Sigmoid colon (tissue), 7 donors: Measurements from ENCODE around the gene GDPGP1. TPM values are rescaled to one million over a fixed set of nuclear protein-coding genes. Genes with fewer than 3 reads are reported as not detected.

Source experiments
- DNase-seq: peaks from one replicate; pipeline ENCODE4 v3.0.0-alpha.2; 2019
- H3K27ac ChIP-seq, 4 donors: fragments of 200-600 bp; sonication (generic); one replicate each; pipeline ENCODE4 v1.5.1; 2016 to 2019; ENCODE audit warnings: mild to moderate bottlenecking in 1 of 4
- H3K27me3 ChIP-seq, 3 donors: fragments of 200-600 bp; sonication (generic); one replicate each; pipeline ENCODE4 v1.5.1; 2019; ENCODE audit warnings: mild to moderate bottlenecking in 1 of 3
- H3K36me3 ChIP-seq, 4 donors: fragments of 200-600 bp; sonication (generic); one replicate each; pipeline ENCODE4 v1.5.1; 2016 to 2019
- H3K4me1 ChIP-seq, 4 donors: fragments of 200-600 bp; sonication (generic); one replicate each; pipeline ENCODE4 v1.5.1; 2017 to 2019
- H3K4me3 ChIP-seq, 4 donors: fragments of 200-600 bp; sonication (generic); one replicate each; pipeline ENCODE4 v1.5.1; 2017 to 2019; ENCODE audit warnings: mild to moderate bottlenecking in 2 of 4, moderate library complexity in 1 of 4
- H3K9me3 ChIP-seq, 4 donors: fragments of 200-600 bp in 3 of 4; sonication (generic) in 3 of 4; one replicate each; pipeline versions ENCODE4 v1.5.1 to v1.6.1; 2013 to 2019
- EP300 ChIP-seq, 4 donors: sonication (generic); formaldehyde crosslinking; IDR thresholded peaks; one replicate each; pipeline ENCODE4 v1.6.1; 2017; ENCODE audit warnings: antibody characterized with exemption in 4 of 4
- POLR2A ChIP-seq, 2 donors: fragments of 450-650 bp; IDR thresholded peaks; one replicate each; pipeline ENCODE4 v1.6.1; 2016; ENCODE audit warnings: antibody characterized with exemption in 2 of 2, mild to moderate bottlenecking in 2 of 2, moderate library complexity in 2 of 2
- POLR2AphosphoS5 ChIP-seq, 4 donors: sonication (generic); formaldehyde crosslinking; IDR thresholded peaks; one replicate each; pipeline ENCODE4 v1.6.1; 2017; ENCODE audit warnings: antibody characterized with exemption in 4 of 4
- WGBS, 2 donors: extraction: QIAGEN DNeasy Blood & Tissue Kit; methylation state at CpG; one replicate each; pipeline ENCODE4 v1.1.7; 2013; 5-methylcytosine and 5-hydroxymethylcytosine counted together
- intact Hi-C: fragments of 100-400 bp; cut with DNase I; formaldehyde crosslinking; loops from one replicate; pipeline ENCODE4 v1.15.1; 2023
- polyA plus RNA-seq, 3 donors: library from polyadenylated mRNA; stranded (reverse); fragments of 200-250 nt; gene quantifications; one replicate each; pipeline ENCODE4 v1.2.3, GENCODE V29; 2013
- total RNA-seq, 4 donors: library from RNA; depleted of rRNA; stranded (reverse); fragments of >200 nt; gene quantifications; one replicate each; pipeline ENCODE4 v1.1.0, GENCODE V29; 2016
- TF ChIP-seq, protein P1 (sequence below), 4 experiments: fragments of 450-650 bp in 3 of 4; fragments of 200-600 bp in 1 of 4; IDR thresholded peaks; one replicate each; pipeline ENCODE4 v1.5.1; 2016 to 2019; ENCODE audit warnings: antibody characterized with exemption in 4 of 4, mild to moderate bottlenecking in 3 of 4, moderate library complexity in 2 of 4
- donor health status: healthy with polysubstance abuse.
- donor health status: Bipolar disorder and iron deficiency.
- donor health status: healthy.

Gene GDPGP1
- total and polyA plus RNA-seq, 7 donors, result 3.0 to 12.7 (median 7.5) TPM

DNA sequence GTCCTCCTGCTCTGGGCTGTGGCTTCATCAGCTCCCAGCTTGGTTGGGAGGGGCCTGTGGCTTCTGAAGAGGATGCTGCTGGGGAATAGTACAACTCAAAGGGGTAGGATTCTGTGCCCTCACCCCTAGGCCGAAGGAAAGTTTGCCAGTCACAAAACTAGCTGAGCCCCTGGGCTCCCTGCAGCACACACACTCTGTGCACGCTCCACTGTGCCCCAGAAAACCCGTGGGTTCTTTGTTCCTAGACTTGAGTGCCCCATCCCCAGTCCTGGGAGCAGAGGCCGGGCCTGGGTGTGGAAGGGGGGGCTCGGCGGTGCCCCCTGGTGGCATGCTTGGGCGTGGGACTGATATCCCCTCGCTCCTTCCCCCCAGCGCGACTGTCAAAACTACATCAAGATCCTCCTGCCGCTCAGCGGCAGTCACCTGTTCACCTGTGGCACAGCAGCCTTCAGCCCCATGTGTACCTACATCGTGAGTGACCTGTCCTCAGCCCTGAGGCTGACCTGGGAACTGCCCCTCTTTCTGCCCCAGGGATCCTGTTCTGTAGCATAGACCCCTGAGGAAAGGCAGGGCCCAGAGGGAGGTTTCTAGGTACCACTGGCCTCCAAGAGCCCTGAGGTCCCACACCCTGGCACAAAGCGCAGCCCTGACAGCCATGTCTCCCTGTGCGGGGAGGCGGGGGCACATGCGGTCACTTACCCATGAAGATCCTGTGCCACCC is 14.4 kb upstream of the GDPGP1 start:
- Histone ChIP-seq H3K27ac (peak overlapping the region; percentile 11 to 68 (median 62)), H3K9me3 (no peaks in the 10 kb centered on the region), H3K36me3 (peaks cover 21 to 57% (median 29%) of the 10 kb centered on the region in 4 donors), H3K27me3 (no peaks in the 10 kb centered on the region), H3K4me1 (peaks cover 0 to 33% (median 16%) of the 10 kb centered on the region in 4 donors), H3K4me3 (no peak overlapping the region)
- WGBS, 2 donors, result 64 to 67% methylated on average over 17 of the region's 17 CpGs
- TF ChIP-seq POLR2AphosphoS5 (IDR thresholded peaks at IDR 0.05), result no peak
- TF ChIP-seq, protein P1, sequence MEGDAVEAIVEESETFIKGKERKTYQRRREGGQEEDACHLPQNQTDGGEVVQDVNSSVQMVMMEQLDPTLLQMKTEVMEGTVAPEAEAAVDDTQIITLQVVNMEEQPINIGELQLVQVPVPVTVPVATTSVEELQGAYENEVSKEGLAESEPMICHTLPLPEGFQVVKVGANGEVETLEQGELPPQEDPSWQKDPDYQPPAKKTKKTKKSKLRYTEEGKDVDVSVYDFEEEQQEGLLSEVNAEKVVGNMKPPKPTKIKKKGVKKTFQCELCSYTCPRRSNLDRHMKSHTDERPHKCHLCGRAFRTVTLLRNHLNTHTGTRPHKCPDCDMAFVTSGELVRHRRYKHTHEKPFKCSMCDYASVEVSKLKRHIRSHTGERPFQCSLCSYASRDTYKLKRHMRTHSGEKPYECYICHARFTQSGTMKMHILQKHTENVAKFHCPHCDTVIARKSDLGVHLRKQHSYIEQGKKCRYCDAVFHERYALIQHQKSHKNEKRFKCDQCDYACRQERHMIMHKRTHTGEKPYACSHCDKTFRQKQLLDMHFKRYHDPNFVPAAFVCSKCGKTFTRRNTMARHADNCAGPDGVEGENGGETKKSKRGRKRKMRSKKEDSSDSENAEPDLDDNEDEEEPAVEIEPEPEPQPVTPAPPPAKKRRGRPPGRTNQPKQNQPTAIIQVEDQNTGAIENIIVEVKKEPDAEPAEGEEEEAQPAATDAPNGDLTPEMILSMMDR (IDR thresholded peaks at IDR 0.05), result peak; percentile 45 to 82 (median 66)
- intact Hi-C loops, result loop anchor here (10.0 kb wide), 1 partner anchor 215 kb away; the partner anchor contains the start of gene ZNF710
- no peak for DNase-seq

DNA sequence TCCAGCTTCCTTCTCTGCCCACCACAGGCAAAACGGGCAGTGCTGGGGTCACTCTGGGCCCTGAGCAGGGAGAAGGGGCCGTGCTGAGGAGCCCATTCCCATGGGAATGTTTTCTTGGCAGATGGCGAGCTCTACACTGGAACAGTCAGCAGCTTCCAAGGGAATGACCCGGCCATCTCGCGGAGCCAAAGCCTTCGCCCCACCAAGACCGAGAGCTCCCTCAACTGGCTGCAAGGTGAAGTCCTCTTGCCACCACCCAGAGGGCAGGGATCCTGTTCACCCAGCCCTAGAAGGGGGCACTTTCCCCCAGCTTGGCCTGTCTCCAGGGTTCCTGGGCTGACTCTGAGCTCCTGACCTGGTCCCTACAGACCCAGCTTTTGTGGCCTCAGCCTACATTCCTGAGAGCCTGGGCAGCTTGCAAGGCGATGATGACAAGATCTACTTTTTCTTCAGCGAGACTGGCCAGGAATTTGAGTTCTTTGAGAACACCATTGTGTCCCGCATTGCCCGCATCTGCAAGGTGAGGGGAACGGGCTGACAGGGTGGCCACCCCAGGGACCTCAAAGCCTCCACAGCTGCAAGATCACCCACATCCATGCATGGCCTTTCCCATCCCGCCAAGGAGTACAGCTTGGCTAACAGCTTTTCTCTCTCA is 12.6 kb upstream of the GDPGP1 start:
- H3K4me1 ChIP-seq, result peaks cover 0 to 33% (median 16%) of the 10 kb centered on the region in 4 donors
- H3K27ac ChIP-seq, result peak overlapping the region; percentile 53 to 82 (median 79)
- no peaks in the 10 kb centered on the region for H3K9me3 ChIP-seq
- intact Hi-C loops, result loop anchor here (10.0 kb wide), 1 partner anchor 217 kb away; the partner anchor contains the start of gene ZNF710
- H3K27me3 ChIP-seq, result no peaks in the 10 kb centered on the region
- H3K36me3 ChIP-seq, result peaks cover 39 to 75% (median 45%) of the 10 kb centered on the region in 4 donors
- peak; percentile 93 for DNase-seq
- TF ChIP-seq POLR2A (IDR thresholded peaks at IDR 0.05) (no peak), POLR2AphosphoS5 (IDR thresholded peaks at IDR 0.05) (peak in 3 of 4 donors; percentile 44 to 63 (median 63)), EP300 (IDR thresholded peaks at IDR 0.05) (no peak)
- TF ChIP-seq, protein P1 (IDR thresholded peaks at IDR 0.05), result peak; percentile 79 to 85 (median 82)
- WGBS, 2 donors, result 40 to 60% methylated on average over 14 of the region's 14 CpGs
- H3K4me3 ChIP-seq, result no peak overlapping the region

DNA sequence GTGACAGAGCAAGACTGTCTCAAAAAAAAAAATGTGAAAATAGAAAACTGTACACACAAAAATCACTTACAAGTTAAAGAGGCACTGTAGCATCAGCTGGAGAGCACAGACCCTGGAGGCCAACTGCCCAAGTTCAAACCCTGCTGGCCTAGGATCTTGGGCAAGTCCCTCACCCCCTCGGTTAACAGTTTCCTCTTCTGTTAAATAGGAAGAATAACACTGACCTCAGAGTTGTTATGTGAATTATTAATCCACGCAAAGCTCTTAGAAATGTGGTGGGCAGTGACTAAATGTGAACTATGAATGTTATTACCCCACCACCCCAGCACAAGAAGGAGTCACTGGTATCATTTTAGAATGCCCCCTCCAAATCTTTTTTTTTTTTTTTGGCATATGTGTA is 11.5 kb upstream of the GDPGP1 start:
- DNase-seq, result no peak
- Histone ChIP-seq H3K27ac (no peak overlapping the region), H3K4me3 (no peak overlapping the region), H3K36me3 (peaks cover 43 to 79% (median 47%) of the 10 kb centered on the region in 4 donors), H3K27me3 (no peaks in the 10 kb centered on the region), H3K9me3 (no peaks in the 10 kb centered on the region), H3K4me1 (peaks cover 0 to 36% (median 16%) of the 10 kb centered on the region in 4 donors)
- 78 to 88% methylated on average over 2 of the region's 2 CpGs for whole genome bisulfite sequencing, 2 donors
- intact Hi-C loops, result loop anchor here (10.0 kb wide), 1 partner anchor 218 kb away; the partner anchor contains the start of gene ZNF710
- TF ChIP-seq POLR2AphosphoS5 (IDR thresholded peaks at IDR 0.05), result no peak
- no peak for TF ChIP-seq POLR2A (IDR thresholded peaks at IDR 0.05)
- no peak for TF ChIP-seq EP300 (IDR thresholded peaks at IDR 0.05)
- TF ChIP-seq, protein P1 (IDR thresholded peaks at IDR 0.05), result no peak

DNA sequence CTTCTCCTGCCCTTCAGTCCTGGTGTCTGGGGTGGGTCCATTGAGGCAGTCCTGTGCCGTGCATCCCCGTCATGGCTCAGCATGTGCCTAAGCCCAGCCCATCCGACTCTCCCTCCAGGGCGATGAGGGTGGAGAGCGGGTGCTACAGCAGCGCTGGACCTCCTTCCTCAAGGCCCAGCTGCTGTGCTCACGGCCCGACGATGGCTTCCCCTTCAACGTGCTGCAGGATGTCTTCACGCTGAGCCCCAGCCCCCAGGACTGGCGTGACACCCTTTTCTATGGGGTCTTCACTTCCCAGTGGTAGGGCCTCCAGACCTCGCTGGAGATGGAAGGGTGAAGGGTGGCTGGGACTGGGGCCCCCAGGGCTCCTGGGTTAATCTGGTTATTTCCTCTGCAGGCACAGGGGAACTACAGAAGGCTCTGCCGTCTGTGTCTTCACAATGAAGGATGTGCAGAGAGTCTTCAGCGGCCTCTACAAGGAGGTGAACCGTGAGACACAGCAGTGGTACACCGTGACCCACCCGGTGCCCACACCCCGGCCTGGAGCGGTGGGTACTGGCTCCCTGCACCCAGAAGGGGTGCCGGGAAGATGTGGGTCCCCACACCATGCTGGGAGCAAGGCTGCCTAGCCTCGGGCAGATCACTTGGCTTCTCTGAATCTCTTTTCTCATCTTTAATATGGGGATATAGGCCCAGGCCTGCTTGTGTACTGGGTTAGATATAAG is 10.4 kb upstream of the GDPGP1 start:
- no peaks in the 10 kb centered on the region for H3K27me3 ChIP-seq
- peaks cover 0 to 46% (median 23%) of the 10 kb centered on the region in 4 donors for H3K4me1 ChIP-seq
- H3K4me3 ChIP-seq, result no peak overlapping the region
- TF ChIP-seq, protein P1 (IDR thresholded peaks at IDR 0.05), result no peak
- no peak for TF ChIP-seq POLR2A (IDR thresholded peaks at IDR 0.05)
- TF ChIP-seq EP300 (IDR thresholded peaks at IDR 0.05), result no peak
- no peak for TF ChIP-seq POLR2AphosphoS5 (IDR thresholded peaks at IDR 0.05)
- H3K36me3 ChIP-seq, result peaks cover 44 to 80% (median 52%) of the 10 kb centered on the region in 4 donors
- 95 to 96% methylated on average over 22 of the region's 22 CpGs for WGBS, 2 donors
- no peaks in the 10 kb centered on the region for H3K9me3 ChIP-seq
- intact Hi-C loops, result loop anchor here (10.0 kb wide), 1 partner anchor 219 kb away; the partner anchor contains the start of gene ZNF710
- peak overlapping the region in 1 of 4 donors; percentile 24 for H3K27ac ChIP-seq
- DNase-seq, result no peak
